ENCODE results near the gene KIFC3. TPM values are rescaled to one million over a fixed set of nuclear protein-coding genes. Genes with fewer than 3 reads are reported as not detected.
A peak's percentile ranks its signal among the peaks of the same experiment; 100 is the strongest.

The KIFC3 gene
- total and polyA plus RNA-seq, 2 of the 13 experiments (the other 11 are each of a cell fraction or from before 2014, with no cell fraction given): 42.1 to 45.3 TPM

GRCh38 chr16:57734925-57735754 lies 67.2 kb downstream of the KIFC3 start (continued):
- TF ChIP-seq ZNF660 (CRISPR knock-in tag; IDR thresholded peaks at IDR 0.05; ENCODE audit: borderline replicate concordance, low read depth) (no peak), AKNA (CRISPR knock-in tag; IDR thresholded peaks at IDR 0.05; ENCODE audit: borderline replicate concordance) (0 out of 2 replicates have a peak, but pooled peaks have one; percentile 46), ZNF20 (CRISPR knock-in tag; IDR thresholded peaks at IDR 0.05) (no peak), ZNF567 (CRISPR knock-in tag; IDR thresholded peaks at IDR 0.05; ENCODE audit: borderline replicate concordance) (peak; percentile 80; the same call in 1 of the 2 replicates), ZBTB10 (CRISPR knock-in tag; IDR thresholded peaks at IDR 0.05; ENCODE audit: borderline replicate concordance) (0 out of 2 replicates have a peak, but pooled peaks have one; percentile 5), ZBTB7A (CRISPR knock-in tag; IDR thresholded peaks at IDR 0.05) (no peak), DMAP1 (CRISPR knock-in tag; IDR thresholded peaks at IDR 0.05) (peak; percentile 89), ZBTB20 (CRISPR knock-in tag; IDR thresholded peaks at IDR 0.05; ENCODE audit: borderline replicate concordance, low read depth) (peak; percentile 40; the same call in 1 of the 2 replicates), SIX1 (CRISPR knock-in tag; IDR thresholded peaks at IDR 0.05; ENCODE audit: borderline replicate concordance) (0 out of 2 replicates have a peak, but pooled peaks have one; percentile 53), TFAP4 (IDR thresholded peaks at IDR 0.05; ENCODE audit: borderline replicate concordance, low read depth) (0 out of 2 replicates have a peak, but pooled peaks have one; percentile 41), ZNF382 (CRISPR knock-in tag; IDR thresholded peaks at IDR 0.05; ENCODE audit: borderline replicate concordance) (no peak), ZBTB2 (CRISPR knock-in tag; IDR thresholded peaks at IDR 0.05; ENCODE audit: low read depth) (no peak), NFYC (CRISPR knock-in tag; IDR thresholded peaks at IDR 0.05) (peak; percentile 96), ZFAT (CRISPR knock-in tag; conservative IDR thresholded peaks at IDR 0.05) (no peak), NFRKB (IDR thresholded peaks at IDR 0.05) (peak; percentile 75; the same call in 1 of the 2 replicates), ZNF629 (CRISPR knock-in tag; conservative IDR thresholded peaks at IDR 0.05) (0 out of 2 replicates have a peak, but pooled peaks have one; percentile 1), ZZZ3 (CRISPR knock-in tag; IDR thresholded peaks at IDR 0.05; ENCODE audit: borderline replicate concordance) (no peak; the same call in 1 of the 2 replicates), TCF12 (IDR thresholded peaks at IDR 0.05) (no peak), TCF12 (CRISPR knock-in tag; IDR thresholded peaks at IDR 0.05) (0 out of 2 replicates have a peak, but pooled peaks have one; percentile 22)

Measured in HepG2 (cell line).